Neural crest cell (in vitro differentiated cells): ENCODE data around the gene XPO6. TPM values are rescaled to one million over a fixed set of nuclear protein-coding genes. Genes with fewer than 3 reads are reported as not detected.

Experiments
- DNase-seq: peaks from one replicate; pipeline ENCODE4 v3.0.0; 2021; ENCODE audit warnings: low read depth, mixed read lengths, low spot score
- H3K27ac Mint-ChIP-seq: one replicate; pipeline ENCODE4 v1.8.0; 2021; ENCODE audit warnings: mild to moderate bottlenecking, mixed read lengths; ENCODE audit not compliant: unreplicated experiment
- H3K27me3 Mint-ChIP-seq: 2 replicates; pipeline ENCODE4 v1.8.0; 2021; ENCODE audit warnings: low read depth, mild to moderate bottlenecking, mixed read lengths
- H3K36me3 Mint-ChIP-seq: 2 replicates; pipeline ENCODE4 v1.8.0; 2021; ENCODE audit warnings: low read depth, mild to moderate bottlenecking, mixed read lengths
- H3K4me1 Mint-ChIP-seq: 2 replicates; pipeline ENCODE4 v1.8.0; 2021; ENCODE audit warnings: mixed read lengths
- H3K4me3 Mint-ChIP-seq: one replicate; pipeline ENCODE4 v1.8.0; 2021; ENCODE audit warnings: mild to moderate bottlenecking, mixed read lengths
- H3K9me3 Mint-ChIP-seq: 2 replicates; pipeline ENCODE4 v1.8.0; 2021; ENCODE audit warnings: mixed read lengths
- CTCF ChIP-seq: fragments of 200-600 bp; sonication (generic); conservative IDR thresholded peaks from 2 replicates; pipeline ENCODE4 v1.5.0; 2021; ENCODE audit warnings: antibody characterized with exemption, mild to moderate bottlenecking
- total RNA-seq: library from RNA; stranded (reverse); gene quantifications from 2 replicates; pipeline ENCODE4 v1.2.1, GENCODE V29; 2021

Gene XPO6
- total RNA-seq, 1 donor from 2014 or later: 146 TPM

- Mint-ChIP-seq H3K4me3 (no peak overlapping the region), H3K27me3 (no peaks in the 10 kb centered on the region), H3K27ac (no peak overlapping the region), H3K36me3 (peaks cover 14% of the 10 kb centered on the region), H3K9me3 (no peaks in the 10 kb centered on the region), H3K4me1 (peaks cover 6% of the 10 kb centered on the region)
- no peak for TF ChIP-seq CTCF
- DNase-seq: no peak
These were observed 79.9 kb downstream of the XPO6 start for GRCh38 chr16:28131743-28132393.

- no peak overlapping the region for H3K27ac Mint-ChIP-seq
- H3K27me3 Mint-ChIP-seq: no peaks in the 10 kb centered on the region
- no peak overlapping the region for H3K4me3 Mint-ChIP-seq
- peaks cover 14% of the 10 kb centered on the region for H3K36me3 Mint-ChIP-seq
- no peak for TF ChIP-seq CTCF
- H3K4me1 Mint-ChIP-seq: no peaks in the 10 kb centered on the region
- DNase-seq: no peak
- no peaks in the 10 kb centered on the region for H3K9me3 Mint-ChIP-seq
These were observed 80.6 kb downstream of the XPO6 start for GRCh38 chr16:28131181-28131580.

GRCh38 chr16:28130099-28131088 lies 81.4 kb downstream of the XPO6 start:
- H3K27ac Mint-ChIP-seq: no peak overlapping the region

GRCh38 chr16:28126684-28127620 lies 84.8 kb downstream of the XPO6 start:
- no peaks in the 10 kb centered on the region for H3K27me3 Mint-ChIP-seq
- DNase-seq: no peak
- H3K27ac Mint-ChIP-seq: no peak overlapping the region
- no peak overlapping the region for H3K4me3 Mint-ChIP-seq
- peaks cover 13% of the 10 kb centered on the region for H3K36me3 Mint-ChIP-seq
- no peaks in the 10 kb centered on the region for H3K4me1 Mint-ChIP-seq
- TF ChIP-seq CTCF: no peak
- no peaks in the 10 kb centered on the region for H3K9me3 Mint-ChIP-seq

More at GRCh38 chr16:28130099-28131088, 81.4 kb downstream of the XPO6 start:
- Mint-ChIP-seq H3K4me1 (no peaks in the 10 kb centered on the region), H3K9me3 (no peaks in the 10 kb centered on the region), H3K27me3 (no peaks in the 10 kb centered on the region), H3K36me3 (peaks cover 14% of the 10 kb centered on the region), H3K4me3 (no peak overlapping the region)
- no peak for TF ChIP-seq CTCF
- DNase-seq: no peak

GRCh38 chr16:28125592-28125991 lies 86.2 kb downstream of the XPO6 start:
- no peaks in the 10 kb centered on the region for H3K27me3 Mint-ChIP-seq
- no peak overlapping the region for H3K27ac Mint-ChIP-seq
- H3K9me3 Mint-ChIP-seq: no peaks in the 10 kb centered on the region
- H3K36me3 Mint-ChIP-seq: peaks cover 20% of the 10 kb centered on the region
- H3K4me3 Mint-ChIP-seq: no peak overlapping the region
- no peak for DNase-seq
- TF ChIP-seq CTCF: no peak
- H3K4me1 Mint-ChIP-seq: no peaks in the 10 kb centered on the region
